GM13976 (cell line): ENCODE results near the gene CNGA3.

Experiments used
- DNase-seq: peaks from one replicate; pipeline ENCODE4 v3.0.0; 2012; ENCODE audit warnings: low spot score
- CTCF ChIP-seq: IDR thresholded peaks from 2 replicates; pipeline ENCODE4 v1.5.1; 2012; ENCODE audit warnings: borderline replicate concordance, mild to moderate bottlenecking; ENCODE audit not compliant: insufficient read depth; ENCODE audit errors: extremely low read depth, missing control alignments, control extremely low read depth
- in situ Hi-C: fragments of 300-500 bp; cut with MboI; formaldehyde crosslinking; loops from one replicate; pipeline ENCODE4 v1.12.0; 2022; ENCODE audit warnings: low sequenced_read_pairs, mixed read lengths, inconsistent platforms; ENCODE audit not compliant: unreplicated experiment

Gene CNGA3

DNA sequence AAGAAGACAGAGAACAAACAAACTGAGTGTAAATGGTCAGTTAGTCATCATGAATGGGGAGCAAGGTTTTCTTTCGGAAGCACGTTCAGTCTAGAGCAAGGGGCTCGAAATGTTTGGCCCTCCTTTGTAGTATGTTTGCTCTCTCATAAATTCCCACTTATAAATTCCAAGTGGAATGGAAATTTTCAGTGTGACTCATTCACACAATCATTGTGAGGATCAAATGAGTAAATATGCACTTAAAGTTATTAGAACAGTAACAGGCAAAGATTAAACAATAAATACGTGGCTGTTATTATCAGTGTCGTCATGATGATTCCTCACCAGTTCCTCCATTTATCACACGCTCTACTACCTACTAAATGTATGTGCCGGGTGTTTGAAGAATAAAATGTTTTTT lies 10.5 kb downstream of the CNGA3 start:
- DNase-seq: no peak
- TF ChIP-seq CTCF: no peak
- in situ Hi-C loops: no loop called here

- in situ Hi-C loops: no loop called here
- no peak for DNase-seq
- TF ChIP-seq CTCF: no peak
Observed at GRCh38 chr2:98357849-98358248, 11.6 kb downstream of the CNGA3 start.

DNA sequence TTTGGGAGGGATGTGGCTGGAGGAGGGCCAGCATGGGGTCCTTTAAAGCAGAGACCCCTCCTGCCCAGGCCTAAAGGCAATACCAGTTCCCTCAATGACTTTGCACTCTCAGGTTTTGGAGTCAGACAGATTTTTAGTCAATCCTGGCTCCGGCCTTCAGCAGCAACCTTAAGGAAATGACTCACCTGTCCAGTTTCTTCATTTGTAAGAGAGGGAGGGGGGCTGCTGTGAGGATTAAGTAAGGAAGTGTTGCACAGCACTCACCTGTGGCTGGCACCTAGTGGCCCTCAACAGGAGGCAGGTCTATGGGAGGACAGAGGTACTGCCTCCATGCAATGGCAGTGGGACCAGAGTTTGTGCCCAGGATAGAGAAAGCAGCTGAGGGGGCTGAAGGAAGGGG lies 13.7 kb downstream of the CNGA3 start:
- DNase-seq: no peak
- in situ Hi-C loops: no loop called here

DNA sequence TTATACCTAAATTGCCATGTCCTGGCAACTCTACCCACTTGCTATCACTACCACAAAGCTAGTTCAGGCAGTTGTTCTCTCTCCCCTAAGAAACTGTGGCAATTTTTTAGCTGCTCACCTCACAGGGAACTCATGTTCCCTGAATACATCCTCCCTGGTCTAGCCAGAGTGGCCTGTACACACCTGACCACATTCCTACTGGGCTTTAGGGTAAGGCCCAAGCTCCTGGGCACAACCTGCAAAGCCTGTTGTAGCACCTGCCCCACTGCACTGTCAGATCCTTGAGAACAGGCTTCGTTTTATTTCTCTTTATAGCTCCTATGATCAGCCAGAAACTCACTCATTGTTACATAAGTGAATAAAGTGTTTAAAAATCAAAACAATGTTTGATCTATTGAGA lies 21.5 kb downstream of the CNGA3 start:
- no peak for DNase-seq
- no peak for TF ChIP-seq CTCF
- in situ Hi-C loops: no loop called here

More for the DNA sequence above, 13.7 kb downstream of the CNGA3 start:
- no peak for TF ChIP-seq CTCF

DNA sequence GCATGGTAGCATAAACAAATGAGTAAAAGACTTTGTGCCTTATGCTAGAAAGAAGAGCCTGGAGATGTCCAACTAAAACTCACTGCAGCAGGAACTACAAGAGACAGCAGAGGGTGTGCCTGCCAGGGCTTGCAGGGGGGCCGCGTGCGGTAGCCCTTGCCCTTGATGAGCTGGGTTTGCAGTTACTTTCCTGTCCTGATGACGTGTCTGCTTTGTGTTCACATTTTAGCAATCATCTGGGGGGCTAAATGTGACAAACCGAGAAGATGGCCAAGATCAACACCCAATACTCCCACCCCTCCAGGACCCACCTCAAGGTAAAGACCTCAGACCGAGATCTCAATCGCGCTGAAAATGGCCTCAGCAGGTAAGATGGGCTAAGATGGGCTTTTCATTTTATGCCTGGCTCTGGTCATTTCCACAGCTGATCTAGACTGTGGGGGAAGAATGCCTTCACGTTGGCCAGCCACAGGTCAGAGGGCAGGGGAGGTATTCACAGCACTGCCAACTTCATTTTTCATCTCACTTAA lies 23.5 kb downstream of the CNGA3 start:
- DNase-seq: no peak
- in situ Hi-C loops: no loop called here
- TF ChIP-seq CTCF: no peak

DNA sequence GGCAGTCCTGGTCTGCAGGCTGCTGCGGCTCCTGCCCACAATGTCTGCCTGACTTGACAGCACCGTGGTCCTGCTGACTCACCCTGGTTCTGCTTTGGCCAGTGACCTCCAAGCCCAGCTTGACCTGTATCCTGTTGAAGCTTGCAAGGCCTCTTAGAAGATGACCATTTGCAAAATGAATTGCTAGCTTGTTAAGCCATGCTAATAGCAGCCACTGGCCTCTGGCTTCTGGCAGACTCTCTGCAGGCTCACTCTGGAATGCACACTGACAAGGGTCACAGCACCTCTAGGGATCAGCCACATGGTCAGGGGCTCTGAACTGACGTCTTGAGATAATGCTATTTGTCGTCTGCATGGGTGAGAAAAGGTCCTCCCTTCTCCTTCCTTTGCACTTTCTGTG lies 25.9 kb downstream of the CNGA3 start:
- in situ Hi-C loops: no loop called here

More for the DNA sequence above, 25.9 kb downstream of the CNGA3 start:
- no peak for TF ChIP-seq CTCF
- DNase-seq: no peak
